HepG2 (cell line): Measurements from ENCODE around the gene FBXO30. TPM values are rescaled to one million over a fixed set of nuclear protein-coding genes. Genes with fewer than 3 reads are reported as not detected.
A peak's percentile ranks its signal among the peaks of the same experiment; 100 is the strongest.

Source experiments
- ATAC-seq: fragments of 200-7000 bp; cut with Tn5 transposase; 3 replicates; pipeline ENCODE4 v1.9.1; 2020; ENCODE audit warnings: mild to moderate bottlenecking, moderate library complexity
- BruUV-seq: library from RNA; stranded (reverse); fragments of 400-500 nt; replicated peaks from 2 replicates; lab custom pipeline; 2021; lab: Mats Ljungman, UMichigan
- CTCF ChIA-PET: fragments of 300-600 bp; formaldehyde crosslinking; extraction: SDS; loops from one replicate; lab custom pipeline; 2021; ENCODE audit warnings: low total read pairs, inconsistent platforms, low intra/inter-chr PET ratio; lab: Yijun Ruan, JAX
- POLR2A ChIA-PET: fragments of 350-600 bp; sonication (Branson Sonifier 250); formaldehyde crosslinking; loops from one replicate; lab custom pipeline; 2020; ENCODE audit warnings: antibody characterized with exemption, inconsistent platforms; lab: Yijun Ruan, JAX
- DNase-seq: peaks from one replicate; pipeline ENCODE4 v3.0.0-alpha.2; 2015; ENCODE audit warnings: low spot score
- FAIRE-seq: peaks from 3 replicates; lab custom pipeline; 2011; peaks lifted over from hg19 to GRCh38; lab: Jason Lieb, UNC
- H2AFZ ChIP-seq: one replicate; pipeline ENCODE4 v1.6.1; 2011; ENCODE audit warnings: low read length, inconsistent platforms
- H3K27ac ChIP-seq: fragments of 300-600 bp; 3 replicates; pipeline ENCODE4 v1.8.0; 2011; ENCODE audit warnings: mixed run types, mild to moderate bottlenecking, mixed read lengths, low read length, inconsistent platforms; ENCODE audit not compliant: insufficient read depth; ENCODE audit errors: extremely low read length
- H3K27me3 ChIP-seq, 2 experiments: fragments of 200-600 bp in 1 of 2; 2 replicates in 1 of 2; 3 replicates in 1 of 2; pipeline versions ENCODE4 v1.6.0 to v1.8.0; 2011; ENCODE audit warnings: low read length in 2 of 2, mild to moderate bottlenecking in 2 of 2, moderate library complexity in 2 of 2, inconsistent platforms in 1 of 2; ENCODE audit not compliant: insufficient read depth in 2 of 2, control insufficient read depth in 1 of 2
- H3K36me3 ChIP-seq, 2 experiments: fragments of 200-600 bp in 1 of 2; replicated peaks in 1 of 2; 2 replicates in 1 of 2; 3 replicates in 1 of 2; pipeline versions ENCODE4 v1.5.1 to v1.8.0; 2011; ENCODE audit warnings: low read length in 2 of 2, inconsistent platforms in 1 of 2; ENCODE audit not compliant: insufficient read depth in 2 of 2, control insufficient read depth in 1 of 2
- H3K4me1 ChIP-seq: 2 replicates; pipeline ENCODE4 v1.5.1; 2012; ENCODE audit warnings: low read length, inconsistent platforms; ENCODE audit not compliant: insufficient read depth
- H3K4me2 ChIP-seq: 2 replicates; pipeline ENCODE4 v1.6.0; 2011; ENCODE audit warnings: low read depth, low read length, inconsistent platforms
- H3K4me3 ChIP-seq, 3 experiments: fragments of 200-600 bp in 1 of 3; sonication (generic), shearing (Covaris generic) in 1 of 3; replicated peaks in 1 of 3; 2 replicates each; pipeline ENCODE4 v1.5.1; 2011 to 2016; ENCODE audit warnings: low read length in 3 of 3, inconsistent platforms in 2 of 3, low read depth in 2 of 3, mild to moderate bottlenecking in 2 of 3, control low read depth in 1 of 3, mixed read lengths in 1 of 3; ENCODE audit not compliant: insufficient read depth in 1 of 3
- H3K79me2 ChIP-seq: one replicate; pipeline ENCODE4 v1.6.1; 2011; ENCODE audit warnings: low read length, inconsistent platforms; ENCODE audit not compliant: insufficient read depth
- H3K9ac ChIP-seq: 2 replicates; pipeline ENCODE4 v1.6.0; 2011; ENCODE audit warnings: mild to moderate bottlenecking, low read depth, low read length, inconsistent platforms; ENCODE audit not compliant: insufficient read depth
- H3K9me3 ChIP-seq: 2 replicates; pipeline ENCODE4 v1.5.1; 2012; ENCODE audit warnings: mild to moderate bottlenecking, low read length
- H4K20me1 ChIP-seq: 2 replicates; pipeline ENCODE4 v1.6.0; 2011; ENCODE audit warnings: inconsistent platforms, mild to moderate bottlenecking, low read length, moderate library complexity; ENCODE audit not compliant: insufficient read depth
- FOXK2 ChIP-seq: fragments of 450-650 bp; IDR thresholded peaks from 2 replicates; pipeline ENCODE4 v1.6.1; 2016
- HOMEZ ChIP-seq: IDR thresholded peaks from 2 replicates; pipeline ENCODE4 v1.6.1; 2016; ENCODE audit warnings: low read depth
- IKZF4 ChIP-seq: sonication (generic); formaldehyde crosslinking; IDR thresholded peaks from 2 replicates; pipeline ENCODE4 v1.5.1; 2020; ENCODE audit warnings: borderline replicate concordance, mild to moderate bottlenecking, low read depth, missing genetic modification reagents; ENCODE audit errors: not compliant biosample characterization
- NFYB ChIP-seq: sonication (generic); formaldehyde crosslinking; IDR thresholded peaks from 2 replicates; pipeline ENCODE4 v1.4.0; 2020; ENCODE audit warnings: missing genetic modification reagents
- NFYC ChIP-seq: IDR thresholded peaks from 2 replicates; pipeline ENCODE4 v1.6.1; 2016; ENCODE audit warnings: missing genetic modification reagents, missing compliant biosample characterization
- RXRA ChIP-seq: sonication (generic); formaldehyde crosslinking; IDR thresholded peaks from 2 replicates; pipeline ENCODE4 v1.5.1; 2020; ENCODE audit warnings: missing genetic modification reagents
- SRF ChIP-seq: IDR thresholded peaks from 2 replicates; pipeline ENCODE4 v1.6.1; 2011; ENCODE audit warnings: mild to moderate bottlenecking, low read depth, low read length, moderate library complexity
- TFDP2 ChIP-seq: sonication (generic); formaldehyde crosslinking; IDR thresholded peaks from 2 replicates; pipeline ENCODE4 v1.4.0; 2020; ENCODE audit warnings: missing genetic modification reagents
- ZBTB42 ChIP-seq: sonication (generic); formaldehyde crosslinking; IDR thresholded peaks from 2 replicates; pipeline ENCODE4 v1.5.0; 2020; ENCODE audit warnings: mild to moderate bottlenecking, missing genetic modification reagents
- ZFP36L2 ChIP-seq: sonication (generic); formaldehyde crosslinking; IDR thresholded peaks from 2 replicates; pipeline ENCODE4 v1.4.0; 2020; ENCODE audit warnings: missing genetic modification reagents
- ZNF280D ChIP-seq: sonication (generic); formaldehyde crosslinking; IDR thresholded peaks from 2 replicates; pipeline ENCODE4 v1.5.1; 2020; ENCODE audit warnings: mild to moderate bottlenecking, missing genetic modification reagents
- ZNF549 ChIP-seq: sonication (generic); formaldehyde crosslinking; IDR thresholded peaks from 2 replicates; pipeline ENCODE4 v1.5.0; 2020; ENCODE audit warnings: missing genetic modification reagents
- ZNF607 ChIP-seq: sonication (generic); formaldehyde crosslinking; IDR thresholded peaks from 2 replicates; pipeline ENCODE4 v1.5.1; 2020; ENCODE audit warnings: missing genetic modification reagents, mild to moderate bottlenecking, borderline replicate concordance
- ZNF761 ChIP-seq: sonication (generic); formaldehyde crosslinking; conservative IDR thresholded peaks from 2 replicates; pipeline ENCODE4 v1.4.0; 2020; ENCODE audit warnings: mild to moderate bottlenecking, missing genetic modification reagents
- WGBS: methylation state at CpG from one replicate; pipeline ENCODE4 v1.1.6; 2017; ENCODE audit warnings: low lambda C conversion rate; 5-methylcytosine and 5-hydroxymethylcytosine counted together
- in situ Hi-C: cut with HindIII; loops from 2 replicates; pipeline ENCODE4 v1.10.0; 2017; ENCODE audit warnings: low pct_unique_long_range_greater_than_20kb; ENCODE audit not compliant: extremely low pct_ligation_motif_present
- intact Hi-C: fragments of 100-400 bp; cut with micrococcal nuclease; formaldehyde crosslinking; loops from one replicate; pipeline ENCODE4 v1.10.0; 2022; ENCODE audit not compliant: unreplicated experiment
- polyA plus RNA-seq, 8 experiments: library from polyadenylated mRNA; depleted of rRNA in 3 of 8; stranded (reverse) in 7 of 8; unstranded in 1 of 8; fragments of >200 nt; fragmentation: Illumina TruSeq in 4 of 8; extraction: Trizol in 4 of 8; gene quantifications; 2 replicates each; pipeline versions ENCODE4 v1.2.1 to v1.2.3, GENCODE V29; 2011 to 2016; ENCODE audit warnings: low read depth in 4 of 8, missing spikeins in 1 of 8, mixed read lengths in 1 of 8; ENCODE audit not compliant: insufficient read depth in 1 of 8
- total RNA-seq, 5 experiments: library from RNA; depleted of rRNA; stranded (reverse); fragments of >200 nt; fragmentation: Illumina TruSeq; extraction: Trizol; gene quantifications; 2 replicates each; pipeline ENCODE4 v1.2.3, GENCODE V29; 2016; ENCODE audit warnings: low read depth in 1 of 5

FBXO30 gene
- total and polyA plus RNA-seq, 2 of the 13 experiments (the other 11 are each of a cell fraction or from before 2014, with no cell fraction given): 3.2 to 7.1 TPM

- Histone ChIP-seq H3K9ac (no peak overlapping the region), H2AFZ (no peak overlapping the region), H3K4me3 (no peak overlapping the region), H3K27ac (no peak overlapping the region), H3K4me1 (peaks cover 12% of the 10 kb centered on the region), H3K36me3 (no peaks in the 10 kb centered on the region), H3K27me3 (no peaks in the 10 kb centered on the region; a peak in 2 of 5 replicates), H3K79me2 (peaks cover 5% of the 10 kb centered on the region), H3K4me2 (no peak overlapping the region), H3K9me3 (no peaks in the 10 kb centered on the region), H4K20me1 (no peaks in the 10 kb centered on the region)
- TF ChIP-seq FOXK2: no peak
- TF ChIP-seq ZNF549: no peak
- no peak for TF ChIP-seq TFDP2 (CRISPR knock-in tag)
- no peak for TF ChIP-seq ZFP36L2 (CRISPR knock-in tag)
- no peak for TF ChIP-seq IKZF4
- no peak for FAIRE-seq
- no peak for ATAC-seq
- ChIA-PET CTCF (no interaction called here), POLR2A (no interaction called here)
- in situ Hi-C loops: loop anchor here (25.0 kb wide), 1 partner anchor 1494 kb away; no protein-coding TSS in a partner anchor
- BruUV-seq: no TSS peak
- 98% methylated on average over 2 of the region's 2 CpGs for WGBS
- no peak for DNase-seq
- intact Hi-C loops: loop anchor here (5.0 kb wide), 1 partner anchor 1386 kb away; no protein-coding TSS in a partner anchor
Measured at GRCh38 chr6:145818796-145819195, 4.2 kb upstream of the FBXO30 start.

GRCh38 chr6:145816392-145816791 lies 1.8 kb upstream of the FBXO30 start:
- no peaks in the 10 kb centered on the region for H3K9me3 ChIP-seq
- in situ Hi-C loops: loop anchor here (25.0 kb wide), 1 partner anchor 1496 kb away; no protein-coding TSS in a partner anchor
- H3K27ac ChIP-seq: no peak overlapping the region
- no peak for FAIRE-seq
- H3K4me2 ChIP-seq: peak overlapping the region; percentile 87
- no peaks in the 10 kb centered on the region for H3K36me3 ChIP-seq
- no peak for DNase-seq
- no peak overlapping the region for H2AFZ ChIP-seq
- 0 out of 6 replicates have a peak overlapping the region, but pooled peaks of 1 of the 3 experiments have one; percentile 98 for H3K4me3 ChIP-seq
- H3K4me1 ChIP-seq: peaks cover 28% of the 10 kb centered on the region
- ChIA-PET CTCF (no interaction called here), POLR2A (interaction anchor here (3.2 kb wide), 1 partner anchor 80 kb away, joined by 84 read pairs; the partner anchor contains the start of gene EPM2A)
- H4K20me1 ChIP-seq: peaks cover 8% of the 10 kb centered on the region
- ATAC-seq: no peak
- no TSS peak for BruUV-seq
- intact Hi-C loops: loop anchor here (5.0 kb wide), 1 partner anchor 1384 kb away; no protein-coding TSS in a partner anchor
- WGBS: 80% methylated on average over 8 of the region's 8 CpGs
- H3K79me2 ChIP-seq: peaks cover 29% of the 10 kb centered on the region
- peak overlapping the region; percentile 94; the same call in 1 of the 2 replicates for H3K9ac ChIP-seq
- H3K27me3 ChIP-seq: no peaks in the 10 kb centered on the region; a peak in 2 of 5 replicates
- TF ChIP-seq RXRA (CRISPR knock-in tag) (no peak), ZNF280D (CRISPR knock-in tag) (peak; percentile 25; the same call in 1 of the 2 replicates), ZNF607 (CRISPR knock-in tag) (no peak), ZNF761 (CRISPR knock-in tag) (no peak), NFYB (CRISPR knock-in tag) (peak; percentile 60), HOMEZ (CRISPR knock-in tag) (peak; percentile 39; the same call in 1 of the 2 replicates), NFYC (CRISPR knock-in tag) (peak; percentile 50; the same call in 1 of the 2 replicates), SRF (peak; percentile 84), ZBTB42 (no peak)
